ENCODE results near the gene MRPS34.

Gene MRPS34

GRCh38 chr16:1746693-1747195 lies 26.2 kb downstream of the MRPS34 start:
- TF ChIP-seq GATA3 (IDR thresholded peaks at IDR 0.05; ENCODE audit: low read depth, low read length) (no peak), GATA2 (IDR thresholded peaks at IDR 0.05; ENCODE audit: low read depth, low read length) (no peak)

- TF ChIP-seq GATA3 (IDR thresholded peaks at IDR 0.05; ENCODE audit: low read depth, low read length) (no peak), GATA2 (IDR thresholded peaks at IDR 0.05; ENCODE audit: low read depth, low read length) (no peak)
Measured at GRCh38 chr16:1745900-1746692, 26.8 kb downstream of the MRPS34 start.

GRCh38 chr16:1745181-1745899 lies 27.6 kb downstream of the MRPS34 start:
- TF ChIP-seq GATA3 (IDR thresholded peaks at IDR 0.05; ENCODE audit: low read depth, low read length): no peak
- TF ChIP-seq GATA2 (IDR thresholded peaks at IDR 0.05; ENCODE audit: low read depth, low read length): no peak

GRCh38 chr16:1744338-1744840 lies 28.5 kb downstream of the MRPS34 start:
- TF ChIP-seq GATA2 (IDR thresholded peaks at IDR 0.05; ENCODE audit: low read depth, low read length): no peak
- TF ChIP-seq GATA3 (IDR thresholded peaks at IDR 0.05; ENCODE audit: low read depth, low read length): no peak

- TF ChIP-seq GATA2 (IDR thresholded peaks at IDR 0.05; ENCODE audit: low read depth, low read length): no peak
- no peak for TF ChIP-seq GATA3 (IDR thresholded peaks at IDR 0.05; ENCODE audit: low read depth, low read length)
Measured at GRCh38 chr16:1743376-1744337, 29.3 kb downstream of the MRPS34 start.

- TF ChIP-seq GATA3 (IDR thresholded peaks at IDR 0.05; ENCODE audit: low read depth, low read length) (no peak), GATA2 (IDR thresholded peaks at IDR 0.05; ENCODE audit: low read depth, low read length) (no peak)
Measured at GRCh38 chr16:1741553-1742165, 31.3 kb downstream of the MRPS34 start.

- TF ChIP-seq GATA3 (IDR thresholded peaks at IDR 0.05; ENCODE audit: low read depth, low read length): no peak
- TF ChIP-seq GATA2 (IDR thresholded peaks at IDR 0.05; ENCODE audit: low read depth, low read length): no peak
Measured at GRCh38 chr16:1740781-1741490, 32.0 kb downstream of the MRPS34 start.

- TF ChIP-seq GATA3 (IDR thresholded peaks at IDR 0.05; ENCODE audit: low read depth, low read length) (no peak), GATA2 (IDR thresholded peaks at IDR 0.05; ENCODE audit: low read depth, low read length) (no peak)
Measured at GRCh38 chr16:1740234-1740633, 32.7 kb downstream of the MRPS34 start.

GRCh38 chr16:1734816-1735215 lies 38.1 kb downstream of the MRPS34 start:
- TF ChIP-seq GATA2 (IDR thresholded peaks at IDR 0.05; ENCODE audit: low read depth, low read length): no peak
- no peak for TF ChIP-seq GATA3 (IDR thresholded peaks at IDR 0.05; ENCODE audit: low read depth, low read length)

GRCh38 chr16:1734123-1734522 lies 38.8 kb downstream of the MRPS34 start:
- TF ChIP-seq GATA2 (IDR thresholded peaks at IDR 0.05; ENCODE audit: low read depth, low read length) (no peak), GATA3 (IDR thresholded peaks at IDR 0.05; ENCODE audit: low read depth, low read length) (no peak)

GRCh38 chr16:1732071-1732470 lies 40.9 kb downstream of the MRPS34 start:
- no peak for TF ChIP-seq GATA2 (IDR thresholded peaks at IDR 0.05; ENCODE audit: low read depth, low read length)
- TF ChIP-seq GATA3 (IDR thresholded peaks at IDR 0.05; ENCODE audit: low read depth, low read length): no peak

- no peak for TF ChIP-seq GATA3 (IDR thresholded peaks at IDR 0.05; ENCODE audit: low read depth, low read length)
- TF ChIP-seq GATA2 (IDR thresholded peaks at IDR 0.05; ENCODE audit: low read depth, low read length): no peak
Measured at GRCh38 chr16:1731603-1732002, 41.3 kb downstream of the MRPS34 start.

GRCh38 chr16:1731073-1731472 lies 41.9 kb downstream of the MRPS34 start:
- no peak for TF ChIP-seq GATA2 (IDR thresholded peaks at IDR 0.05; ENCODE audit: low read depth, low read length)
- TF ChIP-seq GATA3 (IDR thresholded peaks at IDR 0.05; ENCODE audit: low read depth, low read length): no peak
